Fibroblast of skin of right biceps (primary cell): Measurements from ENCODE around the gene ART4.
A peak's percentile ranks its signal among the peaks of the same experiment; 100 is the strongest.

Experiments used
- DNase-seq: peaks from one replicate; pipeline ENCODE4 v3.0.0-alpha.2; 2013

Gene ART4

GRCh38 chr12:14850929-14851663 lies 7.8 kb upstream of the ART4 start:
- no peak for DNase-seq

GRCh38 chr12:14849661-14850060 lies 6.3 kb upstream of the ART4 start:
- DNase-seq: peak; percentile 16

DNA sequence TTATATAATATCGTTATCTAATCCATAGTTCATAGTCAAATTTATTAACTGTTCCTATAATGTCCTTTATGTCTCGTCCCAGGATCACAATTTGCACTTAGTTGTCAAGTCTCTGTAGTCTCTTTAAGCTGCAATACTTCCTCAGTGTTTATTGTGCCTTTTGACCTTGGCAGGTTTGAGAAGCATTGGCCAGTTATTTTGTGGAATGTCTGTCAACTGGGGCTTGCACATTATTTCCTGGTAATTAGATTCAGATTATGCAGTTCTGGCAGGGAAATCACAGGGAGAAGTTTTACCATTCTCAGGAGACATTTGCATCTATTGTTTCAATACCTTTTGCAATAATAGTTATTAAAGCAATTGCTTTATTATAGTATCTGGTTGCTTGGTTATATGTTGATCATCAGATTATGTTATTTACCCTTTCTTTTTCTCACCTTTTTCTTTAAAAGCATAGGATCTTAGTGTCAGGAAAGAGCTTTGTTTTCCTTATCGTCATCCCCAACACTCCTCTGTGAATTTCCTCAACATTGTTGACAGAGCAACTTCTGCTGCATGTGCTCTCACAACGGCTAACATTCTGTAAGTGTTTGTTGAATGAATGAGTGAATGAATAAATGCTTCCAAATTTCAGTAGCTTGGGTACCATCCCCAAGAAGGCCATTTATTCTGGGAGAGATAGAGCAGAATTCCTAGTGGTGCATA lies 3.7 kb upstream of the ART4 start:
- DNase-seq: no peak

- DNase-seq: no peak
Observed at GRCh38 chr12:14846042-14846587, 2.8 kb upstream of the ART4 start.

- peak; percentile 60 for DNase-seq
Observed at GRCh38 chr12:14845350-14845750, 2.0 kb upstream of the ART4 start.

DNA sequence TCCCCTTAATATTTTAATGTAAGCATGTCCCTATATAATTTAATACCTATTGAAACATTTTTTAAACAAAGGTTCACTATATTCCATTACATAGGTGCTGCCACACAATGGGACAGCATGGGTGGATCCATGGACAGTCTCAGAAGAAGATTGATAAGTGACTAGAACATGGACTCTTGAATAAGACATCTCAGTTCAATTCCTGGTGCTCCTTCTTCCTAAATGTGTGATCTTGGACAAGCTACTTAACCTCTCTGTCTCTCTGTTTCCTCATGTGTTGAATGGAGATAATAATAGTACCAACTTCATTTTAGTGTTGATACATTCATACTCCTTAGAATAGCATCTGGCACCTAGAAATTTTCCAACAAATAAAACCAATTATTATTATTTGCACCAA lies 1.1 kb upstream of the ART4 start:
- DNase-seq: no peak

DNA sequence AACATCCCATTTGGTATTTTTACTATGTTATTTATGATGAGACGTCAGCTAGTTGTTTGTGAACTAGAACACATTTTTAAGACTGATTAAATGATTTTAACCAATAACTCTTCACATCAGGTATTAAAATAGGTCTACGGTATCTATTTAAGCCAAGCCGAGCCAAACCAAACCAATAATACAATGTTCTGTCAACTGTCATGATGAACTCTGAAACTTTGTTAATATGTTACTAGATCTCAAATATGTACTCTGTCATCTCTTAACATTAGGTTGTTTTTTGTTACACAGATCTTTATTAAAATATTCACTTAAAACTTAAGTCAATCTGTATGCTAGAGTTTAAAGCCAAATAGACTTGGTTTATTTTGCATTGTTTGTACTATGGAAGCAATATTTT lies 1.0 kb downstream of the ART4 start:
- no peak for DNase-seq

DNA sequence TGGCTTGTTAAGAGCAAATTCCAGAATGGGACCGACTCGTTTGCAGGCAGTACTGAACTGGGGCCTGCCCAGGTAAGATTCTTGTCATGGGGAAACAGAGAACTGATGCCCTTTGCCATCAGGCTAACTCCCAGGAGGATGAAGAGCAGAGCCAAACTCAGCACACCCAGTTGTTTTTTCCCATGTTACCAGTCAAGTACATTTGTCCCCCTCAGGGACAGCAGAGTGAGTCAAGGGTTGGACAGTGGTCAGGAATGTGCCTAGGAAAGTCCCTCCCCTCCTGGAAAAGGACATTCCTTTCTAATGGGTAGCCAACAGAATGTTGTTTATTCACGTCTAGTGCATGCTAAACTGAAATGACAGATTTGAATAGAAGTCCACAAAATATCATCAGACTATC lies 1.6 kb downstream of the ART4 start:
- peak; percentile 80 for DNase-seq

DNA sequence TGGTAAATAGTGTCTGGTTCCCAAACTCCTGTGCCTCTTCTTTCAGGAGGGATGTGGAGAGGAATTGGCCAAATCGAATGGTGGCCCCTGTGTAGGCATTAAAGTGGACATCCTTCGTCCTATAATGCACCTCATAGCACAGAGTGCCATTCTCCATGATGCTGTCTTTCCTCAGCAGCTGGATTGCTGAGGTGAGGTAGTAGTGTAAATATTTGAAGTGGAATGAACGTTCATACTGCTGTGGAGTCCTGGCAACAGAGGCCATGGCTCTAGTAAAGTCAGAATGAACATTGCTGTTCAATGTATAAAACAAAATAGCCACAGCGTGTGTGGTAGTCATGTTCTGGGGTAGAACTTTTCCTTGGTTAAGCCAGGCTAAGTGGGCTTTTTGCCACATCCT lies 2.7 kb downstream of the ART4 start:
- DNase-seq: no peak

GRCh38 chr12:14839262-14839661 lies 4.1 kb downstream of the ART4 start:
- no peak for DNase-seq

- DNase-seq: peak; percentile 84
Observed at GRCh38 chr12:14836336-14837210, 6.8 kb downstream of the ART4 start.

DNA sequence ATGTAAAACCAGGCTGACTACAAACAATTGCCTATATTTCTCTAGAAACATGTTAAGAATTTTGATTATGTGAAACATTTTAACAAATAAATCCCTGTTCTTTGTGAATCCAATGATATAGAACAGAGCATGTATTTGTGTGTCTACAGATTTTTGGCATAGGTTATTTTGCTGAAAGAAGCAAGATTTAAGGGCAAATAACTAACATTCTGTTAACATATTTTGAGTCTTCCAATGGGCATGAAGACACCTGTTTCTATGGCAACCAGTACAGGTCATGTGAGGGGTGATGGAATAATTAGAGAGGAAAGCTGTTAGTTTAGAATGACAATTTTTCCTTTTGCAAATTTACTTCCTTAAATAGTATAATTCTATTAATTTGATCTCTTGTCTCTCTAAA lies 8.8 kb downstream of the ART4 start:
- no peak for DNase-seq

DNA sequence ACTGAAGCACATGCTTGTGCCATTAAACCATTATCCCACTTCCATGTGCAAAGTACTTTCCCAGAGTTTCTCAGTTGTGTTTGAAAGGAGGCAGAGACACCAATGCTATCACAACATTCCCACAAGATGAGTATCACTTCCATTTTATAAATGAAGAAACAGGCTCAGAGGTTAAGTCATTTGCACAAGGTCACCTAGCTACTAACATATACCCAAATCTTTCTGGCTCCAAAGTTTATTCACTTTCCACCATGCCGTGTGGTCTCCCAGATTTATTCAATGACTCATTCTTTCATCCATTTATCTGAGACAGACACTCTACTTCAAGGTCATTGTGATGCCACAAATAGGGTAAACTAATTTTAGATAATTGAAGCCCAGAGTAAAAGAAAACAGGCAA lies 9.4 kb downstream of the ART4 start:
- peak; percentile 43 for DNase-seq

DNA sequence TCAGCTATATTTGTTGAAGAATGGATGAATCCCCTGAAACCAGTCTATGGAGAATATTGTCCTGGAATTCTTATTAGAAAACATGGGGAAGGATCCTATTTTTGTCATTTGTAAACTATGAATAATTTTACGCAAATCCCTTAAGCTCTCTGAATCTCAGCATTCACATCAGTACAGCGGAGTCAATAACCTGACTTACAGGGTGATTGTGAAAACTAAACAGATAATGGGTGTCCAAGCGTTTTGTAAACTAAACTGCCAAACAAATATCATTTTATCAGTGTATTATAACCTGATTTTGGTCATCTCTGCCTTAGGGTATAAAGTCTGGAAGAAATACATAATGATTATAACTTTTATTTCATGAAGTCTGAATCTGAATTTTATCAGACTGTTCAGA lies 10.0 kb downstream of the ART4 start:
- no peak for DNase-seq

GRCh38 chr12:14828892-14829291 lies 14.4 kb downstream of the ART4 start:
- no peak for DNase-seq

DNA sequence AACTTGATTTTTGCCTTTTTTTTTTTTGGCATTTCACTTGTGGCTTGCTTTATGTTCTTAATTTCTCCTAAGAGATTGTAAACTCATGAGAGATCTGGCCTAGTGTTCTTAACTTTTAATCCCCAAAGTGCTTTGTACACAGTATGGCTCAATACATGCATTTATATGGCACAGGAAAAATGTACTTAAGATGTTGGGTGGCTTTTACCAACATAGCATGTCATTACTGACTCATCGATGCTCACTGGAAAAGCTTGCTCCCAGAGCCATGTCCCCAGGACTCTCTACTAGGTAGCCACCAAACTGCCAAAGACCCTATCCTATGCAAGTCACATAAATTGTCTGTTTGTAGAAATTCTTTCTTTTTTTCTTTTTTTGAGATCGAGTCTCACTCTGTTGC lies 16.3 kb downstream of the ART4 start:
- no peak for DNase-seq

- no peak for DNase-seq
Observed at GRCh38 chr12:14826491-14826890, 16.8 kb downstream of the ART4 start.

DNA sequence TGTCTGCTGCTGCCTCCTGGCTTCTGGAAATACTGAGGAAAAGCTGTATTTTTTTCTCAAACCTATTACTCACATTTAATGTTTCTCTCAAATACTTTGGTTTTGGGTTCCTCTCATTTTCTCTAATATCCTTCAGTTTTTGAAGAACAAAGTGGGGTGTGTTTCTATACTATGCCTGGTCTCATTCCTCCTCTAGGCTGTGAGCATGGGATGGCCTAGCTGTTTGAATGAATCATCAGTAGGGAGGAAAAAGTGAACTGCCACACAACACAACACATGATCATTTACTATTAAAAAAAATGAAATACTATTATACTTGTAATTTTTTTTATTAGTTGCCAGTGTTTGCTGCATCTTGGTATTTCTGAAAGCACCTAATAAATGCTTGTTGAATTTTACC lies 18.1 kb downstream of the ART4 start:
- DNase-seq: no peak

DNA sequence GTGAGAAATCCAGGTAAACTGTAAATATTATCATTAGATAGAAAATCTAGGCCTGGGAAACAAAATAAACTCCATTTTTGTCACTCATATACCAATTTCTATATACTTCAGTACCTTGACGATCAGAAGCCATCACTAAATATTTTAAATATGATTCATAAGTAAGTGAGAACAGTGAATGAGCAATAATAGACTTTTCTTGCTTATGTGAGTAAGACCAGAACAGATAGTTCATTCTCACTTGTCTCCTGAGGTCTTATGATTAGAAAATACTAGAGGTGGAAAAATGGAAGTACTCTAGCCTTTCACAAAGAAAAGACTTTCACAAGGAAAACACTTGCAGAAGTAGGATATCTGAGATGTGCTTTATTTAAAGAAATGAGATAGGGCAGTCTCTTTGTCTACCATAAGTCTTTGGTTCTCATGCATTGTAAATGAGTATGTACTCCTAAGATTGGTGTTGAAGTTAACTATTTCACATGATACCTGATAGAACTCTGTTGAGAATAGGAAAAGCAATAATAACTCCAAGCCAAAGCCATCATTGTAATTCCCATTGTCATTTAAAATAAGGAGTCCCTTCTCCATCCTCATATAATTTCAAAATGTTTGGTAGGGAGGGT lies 19.2 kb downstream of the ART4 start:
- DNase-seq: no peak

GRCh38 chr12:14814014-14814413 lies 29.3 kb downstream of the ART4 start, which contains the start of gene SMCO3:
Gene SMCO3, minus strand, starts transcription at chr12:14814182. Its CDS starts 7,502 bp downstream, at chr12:14806680.
- no peak for DNase-seq

- DNase-seq: no peak
Observed at GRCh38 chr12:14811486-14811885, 31.8 kb downstream of the ART4 start.

DNA sequence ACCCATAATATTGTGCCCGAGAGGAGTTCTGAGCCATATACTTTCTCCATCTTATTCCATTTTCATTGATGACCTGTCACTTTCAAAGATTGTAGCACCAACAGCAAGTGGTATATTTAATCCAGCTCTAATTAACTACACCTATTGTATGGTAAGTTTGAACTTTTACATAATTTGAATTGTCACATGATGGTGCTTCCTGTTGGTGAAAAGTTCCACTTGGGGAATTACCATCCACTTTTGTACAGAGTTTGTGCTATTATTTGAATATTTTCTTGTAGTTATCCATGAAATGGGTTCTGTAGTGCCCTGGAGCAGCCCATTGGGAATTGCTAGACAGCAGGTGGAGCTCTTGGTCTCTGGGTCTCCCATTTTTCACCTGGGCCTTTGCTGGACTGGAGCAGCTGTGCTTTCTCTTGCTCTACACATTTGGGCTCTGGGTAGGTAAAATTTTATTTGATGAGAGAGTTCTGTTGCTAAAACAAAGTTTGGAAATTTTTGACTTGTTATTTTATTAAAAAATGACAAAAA lies 32.3 kb downstream of the ART4 start:
- peak; percentile 8 for DNase-seq
